ENCODE measurements around the gene ADGRG3. TPM values are rescaled to one million over a fixed set of nuclear protein-coding genes. Genes with fewer than 3 reads are reported as not detected.

ADGRG3 gene
- total and polyA plus RNA-seq, 10 of the 15 experiments (the other 5 are each of a cell fraction or from before 2014, with no cell fraction given): 0.10 to 0.11 (median 0.10) TPM; not detected in 7

- TF ChIP-seq, protein P1, sequence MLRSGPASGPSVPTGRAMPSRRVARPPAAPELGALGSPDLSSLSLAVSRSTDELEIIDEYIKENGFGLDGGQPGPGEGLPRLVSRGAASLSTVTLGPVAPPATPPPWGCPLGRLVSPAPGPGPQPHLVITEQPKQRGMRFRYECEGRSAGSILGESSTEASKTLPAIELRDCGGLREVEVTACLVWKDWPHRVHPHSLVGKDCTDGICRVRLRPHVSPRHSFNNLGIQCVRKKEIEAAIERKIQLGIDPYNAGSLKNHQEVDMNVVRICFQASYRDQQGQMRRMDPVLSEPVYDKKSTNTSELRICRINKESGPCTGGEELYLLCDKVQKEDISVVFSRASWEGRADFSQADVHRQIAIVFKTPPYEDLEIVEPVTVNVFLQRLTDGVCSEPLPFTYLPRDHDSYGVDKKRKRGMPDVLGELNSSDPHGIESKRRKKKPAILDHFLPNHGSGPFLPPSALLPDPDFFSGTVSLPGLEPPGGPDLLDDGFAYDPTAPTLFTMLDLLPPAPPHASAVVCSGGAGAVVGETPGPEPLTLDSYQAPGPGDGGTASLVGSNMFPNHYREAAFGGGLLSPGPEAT (IDR thresholded peaks at IDR 0.05; ENCODE audit: low read depth): no peak
Observed at GRCh38 chr16:57681950-57682728, 14.0 kb downstream of the ADGRG3 start (continued).

GRCh38 chr16:57682809-57683635, 14.9 kb downstream of the ADGRG3 start:
- intact Hi-C loops (cut with micrococcal nuclease; ENCODE audit: unreplicated experiment) (no loop called here), in situ Hi-C loops (cut with MboI) (no loop called here)
- FAIRE-seq: no peak
- no peaks in the 10 kb centered on the region for H4K20me1 ChIP-seq (ENCODE audit: control insufficient read depth, insufficient read depth)
- no peak overlapping the region for H2AFZ ChIP-seq (ENCODE audit: control insufficient read depth, low read depth, low read length)
- ChIA-PET SMC1A (ENCODE audit: uncharacterized antibody, unreplicated experiment) (interaction anchor here (1.0 kb wide), 1 partner anchor 10 kb away, joined by 3 read pairs; no protein-coding TSS in a partner anchor), POLR2A (no interaction called here), CTCF (interaction anchor here (0.7 kb wide), 1 partner anchor 15 kb away, joined by 3 read pairs; no protein-coding TSS in a partner anchor), RAD21 (ENCODE audit: unreplicated experiment) (no interaction called here)
- H3K27ac ChIP-seq (ENCODE audit: control insufficient read depth, insufficient read depth): no peak overlapping the region
- no peak overlapping the region for H3K4me3 ChIP-seq
- H3K27me3 ChIP-seq (replicated peaks in 1 of 2; ENCODE audit: control insufficient read depth in 2 of 2, insufficient read depth in 2 of 2, low read length in 1 of 2): no peaks in the 10 kb centered on the region
- H3K9ac ChIP-seq (ENCODE audit: control insufficient read depth, insufficient read depth, low read length): no peak overlapping the region
- no peak for ATAC-seq
- no peaks in the 10 kb centered on the region for H3K79me2 ChIP-seq (ENCODE audit: control insufficient read depth, insufficient read depth, low read length)
- H3K9me3 ChIP-seq (replicated peaks; ENCODE audit: control insufficient read depth, insufficient read depth, low read length): no peaks in the 10 kb centered on the region
- no peak for DNase-seq (ENCODE audit: low read depth, low spot score)
- H3K4me1 ChIP-seq (ENCODE audit: control insufficient read depth, insufficient read depth, low read length): no peaks in the 10 kb centered on the region
- H3K36me3 ChIP-seq (ENCODE audit: control insufficient read depth in 2 of 2, insufficient read depth in 2 of 2, low read length in 1 of 2): no peaks in the 10 kb centered on the region
- 27% methylated on average over 11 of the region's 11 CpGs for WGBS (ENCODE audit: insufficient coverage, insufficient replicate concordance, low lambda C conversion rate, missing lambda C conversion rate)
- BruUV-seq (replicated peaks): no TSS peak
- no peak overlapping the region for H3K4me2 ChIP-seq (ENCODE audit: control insufficient read depth, insufficient read depth)
- TF ChIP-seq EP300 (IDR thresholded peaks at IDR 0.05; ENCODE audit: borderline replicate concordance in 1 of 2, control insufficient read depth in 1 of 2, low read depth in 2 of 2, low read length in 2 of 2): no peak
- TF ChIP-seq, protein P1 (IDR thresholded peaks at IDR 0.05; ENCODE audit: low read depth): no peak
- no peak for TF ChIP-seq ZBTB11 (CRISPR knock-in tag; IDR thresholded peaks at IDR 0.05)
- TF ChIP-seq EGR1 (IDR thresholded peaks at IDR 0.05; ENCODE audit: borderline replicate concordance in 1 of 2, low read depth in 2 of 2, low read length in 2 of 2): no peak
- TF ChIP-seq, protein P2, sequence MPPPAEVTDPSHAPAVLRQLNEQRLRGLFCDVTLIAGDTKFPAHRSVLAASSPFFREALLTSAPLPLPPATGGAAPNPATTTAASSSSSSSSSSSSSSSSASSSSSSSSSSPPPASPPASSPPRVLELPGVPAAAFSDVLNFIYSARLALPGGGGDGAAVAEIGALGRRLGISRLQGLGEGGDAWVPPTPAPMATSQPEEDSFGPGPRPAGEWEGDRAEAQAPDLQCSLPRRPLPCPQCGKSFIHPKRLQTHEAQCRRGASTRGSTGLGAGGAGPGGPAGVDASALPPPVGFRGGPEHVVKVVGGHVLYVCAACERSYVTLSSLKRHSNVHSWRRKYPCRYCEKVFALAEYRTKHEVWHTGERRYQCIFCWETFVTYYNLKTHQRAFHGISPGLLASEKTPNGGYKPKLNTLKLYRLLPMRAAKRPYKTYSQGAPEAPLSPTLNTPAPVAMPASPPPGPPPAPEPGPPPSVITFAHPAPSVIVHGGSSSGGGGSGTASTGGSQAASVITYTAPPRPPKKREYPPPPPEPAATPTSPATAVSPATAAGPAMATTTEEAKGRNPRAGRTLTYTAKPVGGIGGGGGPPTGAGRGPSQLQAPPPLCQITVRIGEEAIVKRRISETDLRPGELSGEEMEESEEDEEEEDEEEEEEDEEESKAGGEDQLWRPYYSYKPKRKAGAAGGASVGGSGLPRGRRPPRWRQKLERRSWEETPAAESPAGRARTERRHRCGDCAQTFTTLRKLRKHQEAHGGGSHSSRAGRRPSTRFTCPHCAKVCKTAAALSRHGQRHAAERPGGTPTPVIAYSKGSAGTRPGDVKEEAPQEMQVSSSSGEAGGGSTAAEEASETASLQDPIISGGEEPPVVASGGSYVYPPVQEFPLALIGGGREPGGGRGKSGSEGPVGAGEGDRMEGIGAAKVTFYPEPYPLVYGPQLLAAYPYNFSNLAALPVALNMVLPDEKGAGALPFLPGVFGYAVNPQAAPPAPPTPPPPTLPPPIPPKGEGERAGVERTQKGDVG (CRISPR knock-in tag; IDR thresholded peaks at IDR 0.05): no peak
- TF ChIP-seq IKZF2 (IDR thresholded peaks at IDR 0.05): no peak
